ENCODE measurements around the gene SORCS3.

The SORCS3 gene

DNA sequence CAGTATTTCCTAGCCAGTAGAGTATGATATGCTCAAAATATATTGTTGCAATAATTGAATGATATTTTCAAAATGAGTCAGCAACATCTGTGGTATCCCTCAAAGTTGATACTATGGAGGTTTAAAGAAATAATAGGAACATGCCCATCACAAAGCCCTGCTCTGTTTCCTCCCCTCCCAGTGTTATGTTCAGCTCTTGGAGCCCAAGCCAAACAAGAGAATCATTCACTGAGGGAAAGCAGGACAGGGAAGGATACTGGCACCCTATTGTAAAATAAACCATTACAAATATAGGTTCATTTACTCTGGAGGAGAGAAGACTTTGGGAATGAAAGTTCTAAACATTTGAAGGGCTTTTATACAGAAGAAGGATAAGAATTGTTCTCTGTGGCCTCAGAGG, 37.6 kb downstream of the SORCS3 start:
- TF ChIP-seq, protein P1, sequence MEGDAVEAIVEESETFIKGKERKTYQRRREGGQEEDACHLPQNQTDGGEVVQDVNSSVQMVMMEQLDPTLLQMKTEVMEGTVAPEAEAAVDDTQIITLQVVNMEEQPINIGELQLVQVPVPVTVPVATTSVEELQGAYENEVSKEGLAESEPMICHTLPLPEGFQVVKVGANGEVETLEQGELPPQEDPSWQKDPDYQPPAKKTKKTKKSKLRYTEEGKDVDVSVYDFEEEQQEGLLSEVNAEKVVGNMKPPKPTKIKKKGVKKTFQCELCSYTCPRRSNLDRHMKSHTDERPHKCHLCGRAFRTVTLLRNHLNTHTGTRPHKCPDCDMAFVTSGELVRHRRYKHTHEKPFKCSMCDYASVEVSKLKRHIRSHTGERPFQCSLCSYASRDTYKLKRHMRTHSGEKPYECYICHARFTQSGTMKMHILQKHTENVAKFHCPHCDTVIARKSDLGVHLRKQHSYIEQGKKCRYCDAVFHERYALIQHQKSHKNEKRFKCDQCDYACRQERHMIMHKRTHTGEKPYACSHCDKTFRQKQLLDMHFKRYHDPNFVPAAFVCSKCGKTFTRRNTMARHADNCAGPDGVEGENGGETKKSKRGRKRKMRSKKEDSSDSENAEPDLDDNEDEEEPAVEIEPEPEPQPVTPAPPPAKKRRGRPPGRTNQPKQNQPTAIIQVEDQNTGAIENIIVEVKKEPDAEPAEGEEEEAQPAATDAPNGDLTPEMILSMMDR (IDR thresholded peaks at IDR 0.05) = no peak
- no peak for TF ChIP-seq ZFX (IDR thresholded peaks at IDR 0.05; ENCODE audit: borderline replicate concordance)
- no peak overlapping the region for H3K27ac ChIP-seq

DNA sequence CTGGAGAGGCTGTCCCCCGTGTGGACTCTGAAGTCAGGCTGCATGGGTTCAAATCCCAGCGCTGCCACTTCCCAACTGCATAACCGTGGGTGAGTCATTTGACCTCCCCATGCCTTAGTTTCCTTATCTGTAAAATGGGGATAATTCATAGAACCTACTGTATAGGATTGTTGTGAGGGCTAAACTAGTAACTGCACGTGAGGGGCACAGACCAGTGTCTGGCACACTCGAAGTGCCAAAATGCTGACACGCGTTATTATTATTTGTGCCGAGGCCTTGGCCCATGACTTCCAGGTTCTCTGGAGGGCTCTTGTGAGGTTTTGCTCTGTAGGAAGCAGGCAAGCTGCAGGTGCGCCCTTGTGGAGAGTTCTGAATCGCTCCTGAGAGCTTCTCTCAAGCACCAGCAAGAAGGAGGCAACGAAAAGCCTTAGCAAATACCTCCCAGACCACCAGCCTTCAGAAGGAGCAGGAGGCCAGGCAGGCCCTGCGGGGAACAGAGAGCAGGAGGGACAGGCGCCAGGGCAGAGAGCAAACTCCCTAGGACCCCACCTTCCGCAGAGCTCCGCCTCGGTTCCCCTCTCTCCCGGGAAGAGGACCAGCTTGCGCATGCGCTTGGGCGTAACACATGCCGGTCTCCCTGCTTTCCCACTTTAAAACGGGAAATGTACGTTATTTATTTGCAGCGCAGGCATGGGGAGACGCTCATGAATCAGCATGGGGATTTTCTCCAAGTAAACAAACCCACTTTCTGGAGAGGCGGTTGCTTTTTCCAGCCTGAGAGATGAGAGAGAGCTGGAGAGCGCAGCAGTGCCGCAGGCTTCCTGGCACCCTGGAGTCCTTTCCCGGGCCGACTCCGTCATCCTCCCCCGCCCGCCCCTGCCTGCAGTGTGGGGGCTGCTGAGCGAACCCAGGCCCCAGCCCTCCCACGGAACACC, 39.6 kb downstream of the SORCS3 start:
- H3K27ac ChIP-seq = no peak overlapping the region
- no peak for TF ChIP-seq ZFX (IDR thresholded peaks at IDR 0.05; ENCODE audit: borderline replicate concordance)
- TF ChIP-seq, protein P1 (IDR thresholded peaks at IDR 0.05) = no peak

DNA sequence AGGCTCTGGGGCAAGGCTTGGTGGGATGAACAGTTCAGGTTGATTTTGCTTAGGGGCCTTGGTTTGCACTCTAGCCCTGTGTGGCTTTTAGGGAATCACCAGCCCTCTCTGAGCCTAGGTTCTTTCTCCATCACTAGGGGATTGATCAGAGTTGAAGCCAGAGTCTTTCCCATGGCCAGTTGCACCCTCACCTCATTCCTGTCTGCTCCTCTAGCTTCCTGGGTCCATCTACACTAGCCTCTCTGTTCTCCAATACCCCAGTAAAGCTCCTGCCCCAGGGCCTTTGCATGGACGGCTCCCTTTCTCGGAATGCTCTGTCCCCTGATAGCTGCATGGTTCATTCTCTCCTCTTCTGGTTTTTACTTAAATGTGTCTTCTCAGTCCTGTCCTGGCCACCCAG, 40.4 kb downstream of the SORCS3 start:
- TF ChIP-seq ZFX (IDR thresholded peaks at IDR 0.05; ENCODE audit: borderline replicate concordance) = no peak
- TF ChIP-seq, protein P1 (IDR thresholded peaks at IDR 0.05) = no peak
- H3K27ac ChIP-seq = no peak overlapping the region

DNA sequence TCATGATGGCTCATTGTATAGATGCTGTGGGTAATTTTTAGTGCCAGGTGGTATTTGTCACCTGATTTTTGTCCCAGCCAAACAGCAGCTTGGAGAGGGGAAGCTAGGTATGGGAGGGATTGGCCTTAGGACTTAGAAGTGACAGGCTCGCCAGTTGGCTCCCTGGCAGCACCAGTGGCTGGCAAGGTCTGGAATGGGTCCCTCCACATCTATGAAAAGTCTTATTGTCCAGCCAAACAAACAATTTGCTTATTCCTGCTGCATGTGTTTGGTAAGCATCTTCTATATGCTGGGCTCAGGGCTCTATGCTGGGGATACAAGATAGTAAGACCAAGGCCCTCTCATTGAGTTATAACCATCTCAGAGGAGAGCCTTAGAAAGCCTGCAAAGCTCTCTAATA, 42.5 kb downstream of the SORCS3 start:
- TF ChIP-seq, protein P1 (IDR thresholded peaks at IDR 0.05) = no peak
- no peak for TF ChIP-seq ZFX (IDR thresholded peaks at IDR 0.05; ENCODE audit: borderline replicate concordance)
- no peak overlapping the region for H3K27ac ChIP-seq

DNA sequence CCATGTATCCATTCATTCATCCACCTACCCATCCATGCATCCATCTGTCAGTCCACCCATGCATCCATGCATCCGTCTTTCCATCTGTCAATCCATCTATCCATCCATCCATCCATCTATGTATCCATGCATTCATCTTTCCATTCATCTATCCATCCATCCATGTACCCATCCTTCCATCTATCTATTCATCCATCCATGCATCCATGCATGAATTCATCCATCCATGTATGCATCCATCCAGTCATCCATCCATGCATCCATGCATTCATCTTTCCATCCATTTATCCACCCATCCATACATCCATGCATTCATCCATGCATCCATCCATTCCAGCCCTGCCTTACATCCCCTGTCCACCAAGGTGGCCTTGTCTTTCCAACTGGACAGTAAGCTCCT, 45.7 kb downstream of the SORCS3 start:
- no peak for TF ChIP-seq ZFX (IDR thresholded peaks at IDR 0.05; ENCODE audit: borderline replicate concordance)
- TF ChIP-seq, protein P1 (IDR thresholded peaks at IDR 0.05) = no peak

DNA sequence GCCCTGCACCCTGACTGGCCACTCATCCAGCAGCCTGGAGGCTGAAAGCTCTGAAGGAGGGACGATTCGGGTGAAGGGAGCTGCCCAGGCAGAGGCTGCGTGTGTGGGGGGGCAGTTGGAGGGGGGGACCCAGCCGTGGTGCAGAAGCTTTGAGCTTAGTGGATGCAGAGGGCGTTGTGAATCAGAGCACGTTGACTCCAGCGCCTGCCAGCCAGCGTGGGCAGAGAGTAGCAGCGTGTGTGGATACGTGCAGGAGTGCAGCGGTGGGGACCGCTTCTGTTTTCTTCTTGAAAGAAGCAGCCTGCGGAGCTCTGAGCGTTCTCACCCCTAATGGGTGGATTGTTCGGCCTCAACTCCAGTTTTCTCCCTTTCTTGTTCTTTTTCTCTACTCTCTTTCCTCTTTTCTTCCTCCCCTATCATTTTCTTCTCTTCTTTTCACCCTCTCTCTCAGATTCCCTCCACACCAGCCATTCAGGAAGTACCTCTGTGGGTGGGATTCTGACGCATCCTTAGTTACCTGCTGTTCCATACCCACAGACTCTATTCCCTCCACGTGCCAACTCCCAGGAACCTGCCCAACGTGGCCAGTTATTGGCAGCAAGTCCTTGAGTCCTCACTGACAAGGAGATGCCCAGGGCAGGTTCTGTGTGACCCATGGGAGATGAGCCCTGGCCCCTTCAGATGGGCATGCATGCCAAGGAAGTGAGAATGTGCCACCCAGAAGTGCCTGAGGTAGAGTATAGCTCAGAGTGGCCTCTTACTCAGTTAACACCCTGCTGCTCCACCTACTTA, 47.4 kb downstream of the SORCS3 start:
- TF ChIP-seq ZFX (IDR thresholded peaks at IDR 0.05; ENCODE audit: borderline replicate concordance) = no peak
- TF ChIP-seq, protein P1 (IDR thresholded peaks at IDR 0.05) = no peak

More for the DNA sequence above, 45.7 kb downstream of the SORCS3 start:
- no peak overlapping the region for H3K27ac ChIP-seq

More for the DNA sequence above, 47.4 kb downstream of the SORCS3 start:
- H3K27ac ChIP-seq = no peak overlapping the region
